Ovary (tissue), 3 donors: ENCODE data around the gene COX6B2.

Source experiments
- CTCF ChIP-seq, 3 donors: fragments of 450-650 bp in 2 of 3; fragments of 200-600 bp in 1 of 3; IDR thresholded peaks; one replicate each; pipeline versions ENCODE4 v1.5.1 to v1.8.0; 2016 to 2022; ENCODE audit warnings: antibody characterized with exemption in 3 of 3, mild to moderate bottlenecking in 1 of 3
- EP300 ChIP-seq: sonication (generic); formaldehyde crosslinking; IDR thresholded peaks from one replicate; pipeline ENCODE4 v1.6.1; 2017; ENCODE audit warnings: antibody characterized with exemption
- POLR2A ChIP-seq: fragments of 450-650 bp; IDR thresholded peaks from one replicate; pipeline ENCODE4 v1.6.1; 2017; ENCODE audit warnings: antibody characterized with exemption, mild to moderate bottlenecking, moderate library complexity
- donor health status: DM: no; HTN: no; CAD: no.

DNA sequence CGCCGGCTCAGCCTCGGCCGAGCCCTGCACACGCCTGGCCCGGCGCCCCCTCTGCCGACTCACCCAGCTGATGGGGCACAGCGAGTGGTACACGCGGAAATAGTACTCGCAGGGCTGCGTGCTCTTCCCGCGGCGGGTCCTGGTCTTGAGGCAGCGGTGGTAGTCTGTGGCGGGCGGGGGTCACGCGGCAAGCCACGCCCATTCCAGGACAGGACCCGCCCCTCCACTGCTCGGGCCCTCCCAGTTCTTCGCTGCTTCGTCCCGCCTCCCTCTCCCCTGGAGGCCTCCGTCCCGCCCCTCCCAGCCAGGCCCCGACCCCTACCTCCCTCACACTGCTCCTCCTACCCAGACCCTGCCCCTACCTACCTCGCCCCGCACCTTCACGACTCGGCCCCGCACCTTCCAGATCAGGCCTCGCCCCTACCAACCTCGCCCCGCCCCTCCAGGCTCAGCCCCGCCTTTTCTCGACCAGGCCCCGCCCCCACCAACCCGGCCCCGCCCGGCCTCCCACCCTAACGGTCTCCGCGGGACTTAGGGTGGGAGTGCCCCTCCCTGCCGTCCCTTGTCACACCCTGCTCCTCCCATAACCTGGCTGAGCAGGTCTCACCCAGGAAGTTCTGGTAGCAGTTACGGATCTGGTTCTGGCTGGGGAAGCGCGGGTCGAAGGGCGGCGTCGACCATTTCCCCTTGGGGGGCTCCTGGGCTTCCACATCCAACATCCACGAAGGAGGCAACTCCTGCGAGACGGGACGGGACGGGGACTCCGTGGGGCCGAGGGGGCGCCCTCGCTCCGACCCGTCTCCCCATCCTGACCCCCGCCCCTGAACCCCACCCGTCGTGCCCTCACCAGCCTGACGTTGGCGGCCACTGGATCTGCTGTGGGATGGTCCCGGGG lies 469 bp downstream of the COX6B2 start:
- TF ChIP-seq CTCF (IDR thresholded peaks at IDR 0.05) (no peak), EP300 (no peak), POLR2A (no peak)
